HCT116 (cell line): ENCODE data around the gene RYR2. TPM values are rescaled to one million over a fixed set of nuclear protein-coding genes. Genes with fewer than 3 reads are reported as not detected.

Source experiments
- ATAC-seq: fragments of 200-7000 bp; cut with Tn5 transposase; 2 replicates; pipeline ENCODE4 v1.9.1; 2020; ENCODE audit warnings: mild to moderate bottlenecking, moderate library complexity
- BruUV-seq: library from RNA; stranded (reverse); fragments of 400-500 nt; replicated peaks from 2 replicates; lab custom pipeline; 2021; lab: Mats Ljungman, UMichigan
- CTCF ChIA-PET: fragments of 300-600 bp; sonication (Branson Sonifier 250); formaldehyde crosslinking; loops from one replicate; lab custom pipeline; 2021; ENCODE audit warnings: antibody characterized with exemption; lab: Charles Lee
- POLR2A ChIA-PET: fragments of 300-600, 350-600 bp; sonication (Branson Sonifier 250); formaldehyde crosslinking; loops from one replicate; lab custom pipeline; 2021; ENCODE audit warnings: antibody characterized with exemption; lab: Charles Lee
- RAD21 ChIA-PET, 2 experiments: fragments of 300-600 bp; sonication (Branson Sonifier 250); formaldehyde crosslinking; loops; one replicate each; lab custom pipeline; 2023; ENCODE audit warnings: low total read pairs in 2 of 2; ENCODE audit not compliant: uncharacterized antibody in 2 of 2, unreplicated experiment in 2 of 2, low non-redundant PET in 1 of 2; lab: Charles Lee
- DNase-seq: peaks from one replicate; pipeline ENCODE4 v3.0.0-alpha.2; 2010; ENCODE audit warnings: low read depth, low spot score
- H2AFZ ChIP-seq: fragments of 200-600 bp; shearing (Covaris generic), sonication (generic); 2 replicates; pipeline ENCODE4 v1.6.1; 2017; ENCODE audit warnings: low read depth, mixed run types, mixed read lengths, antibody characterized with exemption, low read length; ENCODE audit not compliant: poor library complexity, severe bottlenecking
- H3K27ac ChIP-seq: 2 replicates; pipeline ENCODE4 v1.5.1; 2012; ENCODE audit warnings: low read depth, low read length
- H3K27me3 ChIP-seq: fragments of 200-600 bp; sonication (generic); 2 replicates; pipeline ENCODE4 v1.6.1; 2016; ENCODE audit warnings: mixed run types, low read length, mixed read lengths; ENCODE audit not compliant: insufficient read depth
- H3K36me3 ChIP-seq, 2 experiments: fragments of 200-500 bp in 1 of 2; fragments of 200-600 bp in 1 of 2; sonication (Bioruptor generic) in 1 of 2; sonication (generic) in 1 of 2; 2 replicates each; pipeline versions ENCODE4 v1.5.1 to v1.6.1; 2014 to 2016; ENCODE audit warnings: low read length in 2 of 2, inconsistent platforms in 1 of 2, mixed read lengths in 1 of 2, mixed run types in 1 of 2; ENCODE audit not compliant: insufficient read depth in 2 of 2, control insufficient read depth in 1 of 2
- H3K4me1 ChIP-seq, 2 experiments: fragments of 200-600 bp in 1 of 2; sonication (generic) in 1 of 2; 2 replicates each; pipeline versions ENCODE4 v1.5.1 to v1.6.1; 2012 to 2017; ENCODE audit warnings: low read length in 2 of 2, inconsistent platforms in 1 of 2, mild to moderate bottlenecking in 1 of 2, mixed read lengths in 1 of 2, mixed run types in 1 of 2, moderate library complexity in 1 of 2; ENCODE audit not compliant: insufficient read depth in 2 of 2, control insufficient read depth in 1 of 2
- H3K4me2 ChIP-seq: fragments of 200-600 bp; sonication (generic); 2 replicates; pipeline ENCODE4 v1.6.1; 2017; ENCODE audit warnings: mixed run types, low read length, mixed read lengths
- H3K4me3 ChIP-seq, 2 experiments: fragments of 200-600 bp in 1 of 2; sonication (generic) in 1 of 2; replicated peaks in 1 of 2; 2 replicates each; pipeline ENCODE4 v1.5.1; 2011 to 2016; ENCODE audit warnings: low read length in 2 of 2, control low read depth in 1 of 2, low read depth in 1 of 2, mild to moderate bottlenecking in 1 of 2, mixed read lengths in 1 of 2, mixed run types in 1 of 2
- H3K79me2 ChIP-seq: fragments of 200-600 bp; sonication (generic); 2 replicates; pipeline ENCODE4 v1.6.1; 2017; ENCODE audit warnings: mild to moderate bottlenecking, mixed run types, low read length, moderate library complexity, mixed read lengths; ENCODE audit not compliant: insufficient read depth
- H3K9ac ChIP-seq: fragments of 200-600 bp; sonication (generic); 2 replicates; pipeline ENCODE4 v1.6.1; 2016; ENCODE audit warnings: low read length, mixed read lengths
- H3K9me2 ChIP-seq: fragments of 200-600 bp; sonication (generic), shearing (Covaris generic); 2 replicates; pipeline ENCODE4 v1.6.1; 2017; ENCODE audit warnings: mixed run types, mild to moderate bottlenecking, moderate library complexity; ENCODE audit not compliant: insufficient read depth
- H3K9me3 ChIP-seq, 2 experiments: fragments of 200-500 bp in 1 of 2; fragments of 200-600 bp in 1 of 2; sonication (Bioruptor generic) in 1 of 2; sonication (generic) in 1 of 2; 2 replicates each; pipeline ENCODE4 v1.6.1; 2014 to 2017; ENCODE audit warnings: low read length in 2 of 2, mixed read lengths in 2 of 2, inconsistent platforms in 1 of 2, low read depth in 1 of 2, mild to moderate bottlenecking in 1 of 2, mixed run types in 1 of 2, moderate library complexity in 1 of 2; ENCODE audit not compliant: control insufficient read depth in 1 of 2, insufficient read depth in 1 of 2
- H4K20me1 ChIP-seq: fragments of 200-600 bp; sonication (generic), shearing (Covaris generic); 2 replicates; pipeline ENCODE4 v1.6.1; 2017; ENCODE audit warnings: mixed run types, mild to moderate bottlenecking, moderate library complexity; ENCODE audit not compliant: insufficient read depth
- ATF3 ChIP-seq: IDR thresholded peaks from 2 replicates; pipeline ENCODE4 v1.6.1; 2012
- CBX3 ChIP-seq: IDR thresholded peaks from 2 replicates; pipeline ENCODE4 v1.6.1; 2012; ENCODE audit warnings: low read depth
- CEBPB ChIP-seq: IDR thresholded peaks from 2 replicates; pipeline ENCODE4 v1.6.1; 2012; ENCODE audit warnings: low read depth
- CTCF ChIP-seq, 3 experiments: fragments of 200-600 bp in 1 of 3; sonication (generic) in 1 of 3; IDR thresholded peaks in 2 of 3; conservative IDR thresholded peaks in 1 of 3; 2 replicates each; pipeline ENCODE4 v1.5.1; 2012 to 2017; ENCODE audit warnings: low read depth in 2 of 3, low read length in 2 of 3, antibody characterized with exemption in 1 of 3, borderline replicate concordance in 1 of 3, control low read depth in 1 of 3, mild to moderate bottlenecking in 1 of 3, mixed read lengths in 1 of 3, mixed run types in 1 of 3, moderate library complexity in 1 of 3; ENCODE audit not compliant: insufficient read depth in 1 of 3
- ELF1 ChIP-seq: IDR thresholded peaks from 2 replicates; pipeline ENCODE4 v1.6.1; 2012; ENCODE audit warnings: low read depth, borderline replicate concordance
- EZH2phosphoT487 ChIP-seq: fragments of 200-600 bp; IDR thresholded peaks from 2 replicates; pipeline ENCODE4 v1.6.1; 2018; ENCODE audit warnings: antibody characterized with exemption, borderline replicate concordance
- MAX ChIP-seq: IDR thresholded peaks from 2 replicates; pipeline ENCODE4 v1.6.1; 2012
- POLR2A ChIP-seq: IDR thresholded peaks from 2 replicates; pipeline ENCODE4 v1.7.0; 2011; ENCODE audit warnings: borderline replicate concordance; ENCODE audit not compliant: insufficient read depth, insufficient read length; ENCODE audit errors: extremely low read depth
- POLR2AphosphoS5 ChIP-seq: IDR thresholded peaks from 2 replicates; pipeline ENCODE4 v1.6.1; 2011; ENCODE audit warnings: mild to moderate bottlenecking, low read depth, low read length, moderate library complexity
- RAD21 ChIP-seq: IDR thresholded peaks from 2 replicates; pipeline ENCODE4 v1.6.1; 2012; ENCODE audit warnings: low read depth, mild to moderate bottlenecking
- SRF ChIP-seq: IDR thresholded peaks from 2 replicates; pipeline ENCODE4 v1.6.1; 2012; ENCODE audit warnings: low read depth
- ZFX ChIP-seq: fragments of 450-650 bp; IDR thresholded peaks from 2 replicates; pipeline ENCODE4 v1.6.1; 2017
- intact Hi-C: fragments of 100-400 bp; cut with micrococcal nuclease; formaldehyde crosslinking; loops from 2 replicates; pipeline ENCODE4 v1.10.0; 2022
- total RNA-seq: library from RNA; stranded (reverse); gene quantifications from one replicate; pipeline ENCODE4 v1.2.1, GENCODE V29; 2021; ENCODE audit not compliant: unreplicated experiment

Gene RYR2
- total RNA-seq, 1 experiment from 2014 or later = 0.02 TPM

- Histone ChIP-seq H3K4me1 (no peaks in the 10 kb centered on the region), H3K9me2 (no peaks in the 10 kb centered on the region), H3K9ac (no peak overlapping the region), H3K36me3 (no peaks in the 10 kb centered on the region), H3K9me3 (peaks cover 0 to 3% of the 10 kb centered on the region in 2 experiments; a peak in 1 of 4 replicates), H3K79me2 (no peaks in the 10 kb centered on the region), H3K4me2 (no peak overlapping the region), H4K20me1 (no peaks in the 10 kb centered on the region), H3K27ac (no peak overlapping the region), H2AFZ (no peak overlapping the region), H3K4me3 (no peak overlapping the region), H3K27me3 (no peaks in the 10 kb centered on the region)
- ChIA-PET POLR2A (no interaction called here), RAD21 (no interaction called here), CTCF (no interaction called here)
- DNase-seq (no peak), ATAC-seq (no peak)
- intact Hi-C loops = no loop called here
- BruUV-seq = no TSS peak
- TF ChIP-seq CBX3 = no peak
- TF ChIP-seq SRF = no peak
- no peak for TF ChIP-seq POLR2A
- TF ChIP-seq POLR2AphosphoS5 = no peak
- TF ChIP-seq ELF1 = no peak
Observed at GRCh38 chr1:237525102-237525501, 483.1 kb downstream of the RYR2 start.

GRCh38 chr1:237527761-237528160 is 485.8 kb downstream of the RYR2 start:
- BruUV-seq = no TSS peak
- Histone ChIP-seq H3K9me3 (peaks cover 0 to 3% of the 10 kb centered on the region in 2 experiments; a peak in 1 of 4 replicates), H3K79me2 (no peaks in the 10 kb centered on the region), H3K27ac (no peak overlapping the region), H4K20me1 (no peaks in the 10 kb centered on the region), H3K4me1 (no peaks in the 10 kb centered on the region), H3K9ac (no peak overlapping the region), H2AFZ (no peak overlapping the region), H3K4me2 (no peak overlapping the region)
- no peak for ATAC-seq
- intact Hi-C loops = no loop called here
- RAD21 ChIA-PET = no interaction called here
- TF ChIP-seq CTCF (IDR thresholded peaks at IDR 0.05 in 2 of 3, conservative IDR thresholded peaks at IDR 0.05 in 1 of 3; ENCODE audit: borderline replicate concordance in 1 of 3, insufficient read depth in 1 of 3, low read depth in 2 of 3, low read length in 2 of 3) (no peak), SRF (no peak), EZH2phosphoT487 (no peak), CEBPB (no peak), ZFX (no peak), MAX (no peak), ATF3 (no peak), RAD21 (no peak)
- TF ChIP-seq, all 23 proteins: peak for 0
- ChIA-PET CTCF (no interaction called here), POLR2A (no interaction called here)
- Histone ChIP-seq H3K4me3 (no peak overlapping the region), H3K27me3 (no peaks in the 10 kb centered on the region), H3K9me2 (no peaks in the 10 kb centered on the region), H3K36me3 (no peaks in the 10 kb centered on the region)
- no peak for DNase-seq
